ENCODE data around the gene COPE. TPM values are rescaled to one million over a fixed set of nuclear protein-coding genes. Genes with fewer than 3 reads are reported as not detected.

The COPE gene
- total and polyA plus RNA-seq, 2 of the 8 experiments (the other 6 are each of a cell fraction or from before 2014, with no cell fraction given): 178 to 356 TPM

- no peak for TF ChIP-seq KDM5A (IDR thresholded peaks at IDR 0.05; ENCODE audit: low read length)
Measured at GRCh38 chr19:18857223-18857622, 62.0 kb downstream of the COPE start (continued).
